ENCODE results near the gene C14orf119. TPM values are rescaled to one million over a fixed set of nuclear protein-coding genes. Genes with fewer than 3 reads are reported as not detected.
A peak's percentile ranks its signal among the peaks of the same experiment; 100 is the strongest.

C14orf119 gene
- total RNA-seq, 1 experiment from 2014 or later: 46.8 TPM

DNA sequence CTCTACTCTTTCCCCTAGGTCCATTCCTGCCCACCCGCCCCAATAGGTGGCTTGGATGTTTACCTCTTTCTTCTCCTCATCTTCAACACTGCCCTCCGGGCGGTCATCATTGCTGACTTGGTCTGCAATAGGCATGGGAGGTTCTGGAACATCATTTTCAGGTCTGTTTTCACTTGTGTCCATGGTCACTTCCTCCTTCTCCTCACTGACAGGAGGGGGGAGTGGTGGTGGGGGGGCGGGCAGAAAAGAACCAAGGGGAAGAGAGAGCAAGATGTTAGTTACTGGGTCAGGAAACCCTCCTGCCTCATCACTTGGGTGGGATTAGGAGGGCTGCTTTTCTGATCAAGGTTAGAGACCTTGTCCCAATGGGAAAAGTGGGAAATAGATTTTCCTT is 25.9 kb upstream of the C14orf119 start:
- H2AFZ ChIP-seq (ENCODE audit: low read depth, low read length, poor library complexity, severe bottlenecking): no peak overlapping the region
- peaks cover 66% of the 10 kb centered on the region for H3K79me2 ChIP-seq (ENCODE audit: insufficient read depth, low read length)
- H3K27ac ChIP-seq (ENCODE audit: low read depth, low read length): peak overlapping the region; percentile 54
- H3K36me3 ChIP-seq (ENCODE audit: control insufficient read depth in 1 of 2, insufficient read depth in 2 of 2, low read length in 2 of 2): peaks cover 34 to 51% of the 10 kb centered on the region in 2 experiments
- DNase-seq (ENCODE audit: low read depth, low spot score): no peak
- H3K27me3 ChIP-seq (ENCODE audit: insufficient read depth, low read length): no peaks in the 10 kb centered on the region
- no peak for ATAC-seq
- intact Hi-C loops (cut with micrococcal nuclease): loop anchor here (1.0 to 2.0 kb wide), 2 partner anchors 25 to 40 kb away; partner anchors contain the start of genes ACIN1 and C14orf119
- H3K9me3 ChIP-seq (ENCODE audit: control insufficient read depth in 1 of 2, insufficient read depth in 1 of 2, low read depth in 1 of 2, low read length in 2 of 2): no peaks in the 10 kb centered on the region
- CTCF ChIA-PET: interaction anchor here (0.5 to 2.6 kb wide), 47 partner anchors 9 to 510 kb away, joined by 3 to 64 read pairs (median 6); partner anchors contain the start of genes ACIN1, AJUBA, C14orf119 and CDH24
- RAD21 ChIA-PET (ENCODE audit: low non-redundant PET in 1 of 2, low total read pairs in 2 of 2, uncharacterized antibody in 2 of 2, unreplicated experiment in 2 of 2): interaction anchor here (0.7 to 1.2 kb wide), 10 partner anchors 12 to 86 kb away, joined by 3 to 5 read pairs (median 3); partner anchors contain the start of genes ACIN1 (in 2 of the 2), C14orf119 (in 1 of the 2) and CDH24 (in 1 of the 2)
- POLR2A ChIA-PET: interaction anchor here (0.8 to 1.9 kb wide), 7 partner anchors 9 to 237 kb away, joined by 3 to 19 read pairs (median 5); partner anchors contain the start of genes ACIN1, BCL2L2 and C14orf119
- H3K9ac ChIP-seq (ENCODE audit: low read length): peak overlapping the region; percentile 32; the same call in 1 of the 2 replicates
- H3K9me2 ChIP-seq (ENCODE audit: insufficient read depth): no peaks in the 10 kb centered on the region
- TF ChIP-seq FOSL1 (IDR thresholded peaks at IDR 0.05; ENCODE audit: low read depth): no peak
- no peak for TF ChIP-seq ZNF274 (IDR thresholded peaks at IDR 0.05; ENCODE audit: low read depth, low read length)
- TF ChIP-seq POLR2AphosphoS5 (IDR thresholded peaks at IDR 0.05; ENCODE audit: low read depth, low read length): no peak
- no peak for TF ChIP-seq EGR1 (IDR thresholded peaks at IDR 0.05; ENCODE audit: low read depth)
- no peak for TF ChIP-seq SIN3A (IDR thresholded peaks at IDR 0.05; ENCODE audit: low read depth)
- TF ChIP-seq, protein P1, sequence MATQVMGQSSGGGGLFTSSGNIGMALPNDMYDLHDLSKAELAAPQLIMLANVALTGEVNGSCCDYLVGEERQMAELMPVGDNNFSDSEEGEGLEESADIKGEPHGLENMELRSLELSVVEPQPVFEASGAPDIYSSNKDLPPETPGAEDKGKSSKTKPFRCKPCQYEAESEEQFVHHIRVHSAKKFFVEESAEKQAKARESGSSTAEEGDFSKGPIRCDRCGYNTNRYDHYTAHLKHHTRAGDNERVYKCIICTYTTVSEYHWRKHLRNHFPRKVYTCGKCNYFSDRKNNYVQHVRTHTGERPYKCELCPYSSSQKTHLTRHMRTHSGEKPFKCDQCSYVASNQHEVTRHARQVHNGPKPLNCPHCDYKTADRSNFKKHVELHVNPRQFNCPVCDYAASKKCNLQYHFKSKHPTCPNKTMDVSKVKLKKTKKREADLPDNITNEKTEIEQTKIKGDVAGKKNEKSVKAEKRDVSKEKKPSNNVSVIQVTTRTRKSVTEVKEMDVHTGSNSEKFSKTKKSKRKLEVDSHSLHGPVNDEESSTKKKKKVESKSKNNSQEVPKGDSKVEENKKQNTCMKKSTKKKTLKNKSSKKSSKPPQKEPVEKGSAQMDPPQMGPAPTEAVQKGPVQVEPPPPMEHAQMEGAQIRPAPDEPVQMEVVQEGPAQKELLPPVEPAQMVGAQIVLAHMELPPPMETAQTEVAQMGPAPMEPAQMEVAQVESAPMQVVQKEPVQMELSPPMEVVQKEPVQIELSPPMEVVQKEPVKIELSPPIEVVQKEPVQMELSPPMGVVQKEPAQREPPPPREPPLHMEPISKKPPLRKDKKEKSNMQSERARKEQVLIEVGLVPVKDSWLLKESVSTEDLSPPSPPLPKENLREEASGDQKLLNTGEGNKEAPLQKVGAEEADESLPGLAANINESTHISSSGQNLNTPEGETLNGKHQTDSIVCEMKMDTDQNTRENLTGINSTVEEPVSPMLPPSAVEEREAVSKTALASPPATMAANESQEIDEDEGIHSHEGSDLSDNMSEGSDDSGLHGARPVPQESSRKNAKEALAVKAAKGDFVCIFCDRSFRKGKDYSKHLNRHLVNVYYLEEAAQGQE (IDR thresholded peaks at IDR 0.05; ENCODE audit: low read depth): no peak
- no peak for TF ChIP-seq EZH2 (IDR thresholded peaks at IDR 0.05)
- no peak for TF ChIP-seq MAX (IDR thresholded peaks at IDR 0.05)
- TF ChIP-seq ELF1 (IDR thresholded peaks at IDR 0.05; ENCODE audit: borderline replicate concordance, low read depth): no peak
- TF ChIP-seq, protein P2, sequence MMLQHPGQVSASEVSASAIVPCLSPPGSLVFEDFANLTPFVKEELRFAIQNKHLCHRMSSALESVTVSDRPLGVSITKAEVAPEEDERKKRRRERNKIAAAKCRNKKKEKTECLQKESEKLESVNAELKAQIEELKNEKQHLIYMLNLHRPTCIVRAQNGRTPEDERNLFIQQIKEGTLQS (IDR thresholded peaks at IDR 0.05): no peak
- TF ChIP-seq CEBPB (IDR thresholded peaks at IDR 0.05; ENCODE audit: low read depth): no peak
- no peak for TF ChIP-seq ZFX (IDR thresholded peaks at IDR 0.05)
- no peak for TF ChIP-seq EZH2phosphoT487 (IDR thresholded peaks at IDR 0.05; ENCODE audit: borderline replicate concordance)
- no peak for TF ChIP-seq YY1 (IDR thresholded peaks at IDR 0.05; ENCODE audit: extremely low read depth, insufficient replicate concordance, low read depth, low read length)
- no peak for TF ChIP-seq JUND (IDR thresholded peaks at IDR 0.05)
- TF ChIP-seq, protein P3, sequence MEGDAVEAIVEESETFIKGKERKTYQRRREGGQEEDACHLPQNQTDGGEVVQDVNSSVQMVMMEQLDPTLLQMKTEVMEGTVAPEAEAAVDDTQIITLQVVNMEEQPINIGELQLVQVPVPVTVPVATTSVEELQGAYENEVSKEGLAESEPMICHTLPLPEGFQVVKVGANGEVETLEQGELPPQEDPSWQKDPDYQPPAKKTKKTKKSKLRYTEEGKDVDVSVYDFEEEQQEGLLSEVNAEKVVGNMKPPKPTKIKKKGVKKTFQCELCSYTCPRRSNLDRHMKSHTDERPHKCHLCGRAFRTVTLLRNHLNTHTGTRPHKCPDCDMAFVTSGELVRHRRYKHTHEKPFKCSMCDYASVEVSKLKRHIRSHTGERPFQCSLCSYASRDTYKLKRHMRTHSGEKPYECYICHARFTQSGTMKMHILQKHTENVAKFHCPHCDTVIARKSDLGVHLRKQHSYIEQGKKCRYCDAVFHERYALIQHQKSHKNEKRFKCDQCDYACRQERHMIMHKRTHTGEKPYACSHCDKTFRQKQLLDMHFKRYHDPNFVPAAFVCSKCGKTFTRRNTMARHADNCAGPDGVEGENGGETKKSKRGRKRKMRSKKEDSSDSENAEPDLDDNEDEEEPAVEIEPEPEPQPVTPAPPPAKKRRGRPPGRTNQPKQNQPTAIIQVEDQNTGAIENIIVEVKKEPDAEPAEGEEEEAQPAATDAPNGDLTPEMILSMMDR (IDR thresholded peaks at IDR 0.05 in 2 of 3, conservative IDR thresholded peaks at IDR 0.05 in 1 of 3; ENCODE audit: borderline replicate concordance in 1 of 3, insufficient read depth in 1 of 3, low read depth in 2 of 3, low read length in 2 of 3): no peak
- peak overlapping the region; percentile 43 for H3K4me2 ChIP-seq (ENCODE audit: low read length)
- peaks cover 29 to 36% of the 10 kb centered on the region in 2 experiments for H3K4me1 ChIP-seq (ENCODE audit: control insufficient read depth in 1 of 2, insufficient read depth in 2 of 2, low read length in 2 of 2)
- no peak overlapping the region for H3K4me3 ChIP-seq (replicated peaks in 1 of 2; ENCODE audit: low read depth in 1 of 2, low read length in 2 of 2)
- no TSS peak for BruUV-seq (replicated peaks)
- H4K20me1 ChIP-seq (ENCODE audit: insufficient read depth): no peaks in the 10 kb centered on the region

All from HCT116 (cell line).